ENCODE data around the gene NINJ2.
A peak's percentile ranks its signal among the peaks of the same experiment; 100 is the strongest.
"Not testable (repeated sequence)": the region's sequence is repeated elsewhere in the genome, so short reads cannot be mapped to it uniquely, and the experiment has no call there.

NINJ2 gene

DNA sequence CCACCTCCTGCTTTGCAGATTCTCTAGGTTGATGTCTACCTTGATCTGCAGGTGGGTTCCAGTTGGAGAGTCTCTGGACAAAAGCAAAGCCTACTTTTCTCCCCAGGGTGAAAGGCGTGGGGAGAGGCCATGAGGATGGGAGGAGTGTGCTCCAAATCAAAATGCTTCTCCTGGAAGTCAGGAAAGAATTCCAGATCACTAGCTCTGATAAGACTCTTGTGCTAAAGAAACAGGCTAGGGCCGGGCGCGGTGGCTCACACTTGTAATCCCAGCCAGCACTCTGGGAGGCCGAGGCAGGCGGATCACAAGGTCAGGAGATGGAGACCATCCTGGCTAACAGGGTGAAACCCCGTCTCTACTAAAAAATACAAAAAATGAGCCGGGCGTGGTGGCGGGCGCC lies 21.9 kb downstream of the NINJ2 start:
- not testable (repeated sequence) for DNase-seq (ENCODE audit: low spot score)

GRCh38 chr12:640773-641172 lies 22.5 kb downstream of the NINJ2 start:
- no peak for DNase-seq (ENCODE audit: low spot score)

DNA sequence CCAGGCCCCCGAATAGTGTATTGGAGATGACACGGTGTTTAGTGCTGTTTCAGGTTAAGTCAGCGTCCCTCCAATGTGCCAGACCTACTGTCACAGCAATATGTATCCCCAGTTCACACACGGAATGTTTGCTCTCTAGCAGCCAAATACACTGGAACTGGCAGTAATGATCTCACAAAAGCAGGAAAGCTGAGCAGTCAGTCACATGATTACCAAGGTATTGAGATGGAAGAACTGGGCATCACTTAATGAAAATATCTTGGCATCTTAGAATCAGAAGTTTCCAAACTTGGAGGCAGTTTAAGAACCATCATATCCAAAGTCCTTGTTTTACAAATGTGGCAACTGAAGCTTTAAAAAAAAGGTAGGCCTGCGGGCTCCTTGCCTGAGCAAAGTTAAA lies 23.3 kb downstream of the NINJ2 start:
- no peak for DNase-seq (ENCODE audit: low spot score)

DNA sequence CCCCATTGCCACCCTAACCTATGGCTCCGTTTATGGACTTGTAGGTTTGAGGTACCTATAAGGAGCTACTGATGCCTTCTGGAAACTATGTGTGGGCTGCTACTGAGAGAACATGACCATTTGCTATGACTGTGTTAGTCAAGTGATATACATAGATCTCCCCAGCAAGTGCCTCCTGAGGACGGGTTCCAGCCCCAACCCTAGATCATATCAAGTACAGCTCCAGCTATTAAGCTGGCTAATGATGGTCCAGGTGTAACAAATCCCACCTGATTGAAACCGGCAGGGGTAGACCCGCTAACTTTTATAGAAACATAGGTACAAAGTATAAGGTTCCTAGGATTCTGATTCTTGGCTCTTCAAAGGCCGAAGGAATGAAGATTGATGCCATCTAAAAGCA lies 23.7 kb downstream of the NINJ2 start:
- no peak for DNase-seq (ENCODE audit: low spot score)

- no peak for DNase-seq (ENCODE audit: low spot score)
Observed at GRCh38 chr12:638953-639557, 24.2 kb downstream of the NINJ2 start.

DNA sequence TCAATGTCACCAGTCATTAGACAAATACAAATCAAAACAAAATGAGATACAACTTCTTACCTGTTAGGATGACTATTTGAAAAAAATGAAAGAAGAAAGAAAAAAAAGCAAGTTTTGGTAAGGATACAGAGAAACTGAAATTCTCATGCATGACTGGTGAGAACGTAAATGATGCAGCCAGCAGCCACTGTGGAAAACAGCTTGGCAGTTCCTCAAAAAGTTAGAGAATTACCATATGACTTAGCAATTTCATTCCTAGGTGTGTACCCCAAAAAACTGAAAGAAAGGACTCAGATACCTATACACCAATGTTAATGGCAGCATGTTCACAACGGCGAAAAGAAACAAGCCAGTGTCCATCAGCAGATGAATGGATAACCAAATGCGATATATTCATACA lies 26.6 kb downstream of the NINJ2 start:
- no peak for DNase-seq (ENCODE audit: low spot score)

GRCh38 chr12:633731-634130 lies 29.5 kb downstream of the NINJ2 start:
- DNase-seq (ENCODE audit: low spot score) = no peak

- DNase-seq (ENCODE audit: low spot score) = no peak
Observed at GRCh38 chr12:632102-632696, 31.0 kb downstream of the NINJ2 start.

DNA sequence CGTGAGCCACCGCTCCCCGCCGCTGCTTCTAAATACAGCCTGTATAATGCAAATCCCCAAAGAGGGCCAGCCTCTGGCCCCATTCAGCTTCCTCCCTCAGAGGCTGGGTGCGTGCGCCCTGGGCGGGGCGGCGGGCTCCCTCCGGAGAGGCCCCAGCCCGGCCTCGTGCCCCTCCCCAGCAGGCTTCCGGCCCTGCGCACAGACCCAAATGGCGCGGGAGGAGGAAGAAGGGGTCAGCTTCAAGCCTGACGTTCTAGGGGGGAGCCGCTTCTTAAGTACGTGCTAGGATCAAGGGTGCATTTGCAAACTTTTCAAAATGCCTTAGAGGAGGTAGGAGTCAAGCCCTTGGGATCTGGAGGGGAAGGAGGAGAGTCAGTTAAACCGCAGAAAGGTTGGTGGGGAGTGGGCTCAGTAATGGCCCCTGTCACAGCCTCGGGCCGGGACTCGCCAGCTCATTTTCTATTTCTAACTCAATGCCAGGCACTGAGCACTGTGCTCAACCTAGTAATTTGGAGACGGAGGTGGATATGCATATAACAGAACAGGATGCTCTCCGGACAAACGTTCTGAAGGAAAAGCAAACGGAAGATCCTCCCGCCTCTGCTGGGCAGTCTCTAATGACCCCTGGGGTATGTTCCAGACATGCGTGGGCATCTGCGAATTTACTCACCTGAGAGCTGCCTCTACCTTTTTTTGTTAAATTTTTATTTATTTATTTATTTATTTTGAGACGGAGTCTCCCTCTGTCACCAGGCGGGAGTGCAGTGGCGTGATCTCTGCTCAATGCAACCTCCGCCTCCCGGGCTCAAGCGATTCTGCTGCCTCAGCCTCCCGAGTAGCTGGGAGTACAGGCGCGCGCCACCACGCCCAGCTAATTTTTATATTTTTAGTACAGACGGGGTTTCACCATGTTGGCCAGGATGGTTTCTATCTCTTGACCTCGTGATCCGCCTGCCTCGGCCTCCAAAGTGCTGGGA lies 32.3 kb downstream of the NINJ2 start:
- DNase-seq (ENCODE audit: low spot score) = no peak

GRCh38 chr12:628742-629078 lies 34.5 kb downstream of the NINJ2 start:
- DNase-seq (ENCODE audit: low spot score) = not testable (repeated sequence)

DNA sequence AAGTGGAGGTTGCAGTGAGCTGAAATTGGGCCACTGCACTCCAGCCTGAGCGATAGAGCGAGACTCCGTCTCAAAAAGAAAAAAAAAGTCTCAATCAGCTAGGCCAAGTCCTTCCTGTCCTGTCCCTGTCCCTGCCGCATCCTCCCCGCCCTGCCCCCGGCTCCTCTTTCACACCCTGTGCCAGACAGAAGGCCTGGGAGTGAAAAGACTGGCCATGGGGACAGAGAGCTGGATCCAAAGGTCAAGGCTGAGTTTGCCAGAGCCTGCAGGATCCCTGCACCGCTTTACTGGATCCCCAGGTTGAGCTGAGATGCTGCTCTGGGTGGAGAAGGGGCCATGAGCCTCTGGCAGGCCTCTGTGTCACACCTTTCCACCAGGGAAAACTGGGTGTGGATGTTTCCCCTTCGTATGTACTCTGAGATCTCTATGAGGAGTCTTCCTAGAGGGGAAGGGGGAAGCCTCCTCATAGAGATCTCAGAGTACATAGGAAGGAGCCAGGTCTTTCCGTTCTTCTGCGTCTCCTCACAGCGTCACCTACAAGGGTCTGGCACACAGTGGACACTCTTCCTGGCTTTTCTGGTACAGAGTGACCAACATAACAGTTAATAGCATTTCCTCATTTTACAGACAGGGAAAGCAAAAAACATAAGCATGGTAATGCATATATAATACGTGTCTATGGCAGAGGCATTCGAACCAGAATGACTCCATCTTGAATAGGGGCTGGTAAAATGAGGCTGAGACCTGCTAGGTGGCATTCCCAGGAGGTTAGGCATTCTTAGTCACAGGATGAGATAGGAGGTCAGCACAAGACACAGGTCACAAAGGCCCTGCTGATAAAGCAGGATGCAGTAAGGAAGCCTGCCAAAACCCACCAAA lies 35.1 kb downstream of the NINJ2 start:
- no peak for DNase-seq (ENCODE audit: low spot score)

- DNase-seq (ENCODE audit: low spot score) = no peak
Observed at GRCh38 chr12:627285-627684, 36.0 kb downstream of the NINJ2 start.

- no peak for DNase-seq (ENCODE audit: low spot score)
Observed at GRCh38 chr12:625998-626397, 37.2 kb downstream of the NINJ2 start.

- DNase-seq (ENCODE audit: low spot score) = no peak
Observed at GRCh38 chr12:623865-624372, 39.3 kb downstream of the NINJ2 start.

DNA sequence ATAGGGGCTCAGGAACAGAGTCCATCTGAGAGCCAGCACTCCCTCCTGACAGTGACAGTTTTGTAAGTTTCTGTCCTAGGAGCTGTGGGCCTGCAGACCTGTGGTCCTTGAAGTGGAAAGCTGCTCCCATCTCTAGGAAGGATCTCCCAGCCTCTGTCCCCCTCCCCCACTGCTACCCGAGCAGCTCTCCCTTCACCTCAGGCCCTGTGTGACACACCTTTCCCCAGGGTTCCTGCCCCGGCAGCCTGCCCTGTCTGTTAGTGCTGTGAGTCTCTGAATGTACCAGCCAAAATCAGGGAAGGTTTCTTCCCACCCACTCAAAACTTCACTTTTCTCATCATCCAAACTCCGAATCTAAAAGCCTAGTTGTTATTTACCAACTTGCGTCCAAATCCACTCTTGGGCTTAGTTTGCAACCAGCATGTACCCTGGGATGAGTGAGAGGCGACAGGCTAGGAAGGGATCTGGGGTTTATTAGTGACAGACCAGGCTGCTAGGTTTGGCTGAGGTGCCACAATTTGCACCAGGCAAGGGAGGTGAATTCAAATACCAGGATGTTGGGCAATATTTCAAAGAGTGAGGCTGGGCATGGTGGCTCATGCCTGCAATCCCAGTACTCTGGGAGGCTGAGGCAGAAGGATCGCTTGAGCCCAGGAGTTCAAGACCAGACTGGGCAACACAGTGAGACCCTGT lies 39.9 kb downstream of the NINJ2 start:
- DNase-seq (ENCODE audit: low spot score) = no peak

GRCh38 chr12:622416-622815 lies 40.8 kb downstream of the NINJ2 start:
- DNase-seq (ENCODE audit: low spot score) = peak; percentile 48

DNA sequence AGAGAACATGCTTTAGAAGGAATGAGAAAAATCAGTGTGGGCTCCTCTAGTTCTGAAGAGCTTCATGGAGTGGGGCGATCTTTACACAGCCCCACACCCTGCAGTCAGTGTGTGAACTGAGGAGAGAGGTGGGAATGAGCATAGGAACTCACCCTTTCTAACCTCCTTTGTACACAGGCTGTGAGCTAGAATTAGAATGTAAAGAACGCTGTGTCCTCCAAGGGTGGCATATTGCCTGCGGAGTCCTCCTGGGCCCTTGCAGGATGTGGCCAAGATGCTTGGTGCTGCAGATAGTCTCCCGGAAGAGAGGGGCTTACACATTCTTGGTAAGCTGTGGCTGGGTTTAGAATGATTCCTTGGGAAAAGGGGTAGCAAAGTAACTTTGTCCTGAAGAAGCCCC lies 43.9 kb downstream of the NINJ2 start:
- DNase-seq (ENCODE audit: low spot score) = no peak

DNA sequence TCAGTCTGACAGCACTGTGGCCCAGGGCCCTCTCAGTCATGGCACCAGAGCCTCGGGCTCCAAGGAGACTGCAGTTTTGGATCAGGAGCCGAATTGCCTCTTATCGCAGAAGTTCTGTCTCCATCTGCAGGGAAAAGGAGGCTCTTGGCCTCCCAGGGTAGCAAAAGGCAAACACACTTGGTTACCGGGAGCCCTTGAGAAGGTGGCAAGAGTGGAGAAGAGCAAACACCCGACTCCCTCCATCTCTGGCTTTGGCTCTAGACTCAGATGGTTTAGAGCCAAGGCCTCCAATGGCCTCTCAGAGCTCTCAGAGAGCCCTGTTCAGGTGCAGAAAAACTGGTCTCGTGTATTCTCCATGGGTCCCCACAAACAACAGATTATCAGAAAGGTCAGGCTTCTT lies 44.6 kb downstream of the NINJ2 start:
- no peak for DNase-seq (ENCODE audit: low spot score)

- peak; percentile 69 for DNase-seq (ENCODE audit: low spot score)
Observed at GRCh38 chr12:617304-617915, 45.8 kb downstream of the NINJ2 start.

DNA sequence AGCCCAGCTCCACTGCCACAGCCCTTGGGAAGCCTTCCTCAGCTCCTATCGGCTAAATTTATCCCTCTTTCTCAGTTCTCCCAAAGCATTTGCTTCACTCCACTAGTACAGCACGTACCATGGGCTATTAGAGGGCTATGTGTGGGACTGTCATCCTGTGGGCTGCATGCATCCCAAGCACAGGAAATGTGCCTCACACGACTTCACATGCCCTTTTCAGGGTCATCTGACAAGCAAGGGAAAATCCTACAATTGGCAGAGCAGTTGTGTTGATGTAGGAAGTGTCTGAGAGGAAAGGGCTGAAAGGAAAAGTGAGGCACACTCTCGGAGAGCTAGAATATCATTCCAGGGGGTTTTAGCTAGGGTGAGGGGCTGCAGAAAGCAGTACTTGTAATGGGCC lies 47.6 kb downstream of the NINJ2 start:
- DNase-seq (ENCODE audit: low spot score) = no peak

DNA sequence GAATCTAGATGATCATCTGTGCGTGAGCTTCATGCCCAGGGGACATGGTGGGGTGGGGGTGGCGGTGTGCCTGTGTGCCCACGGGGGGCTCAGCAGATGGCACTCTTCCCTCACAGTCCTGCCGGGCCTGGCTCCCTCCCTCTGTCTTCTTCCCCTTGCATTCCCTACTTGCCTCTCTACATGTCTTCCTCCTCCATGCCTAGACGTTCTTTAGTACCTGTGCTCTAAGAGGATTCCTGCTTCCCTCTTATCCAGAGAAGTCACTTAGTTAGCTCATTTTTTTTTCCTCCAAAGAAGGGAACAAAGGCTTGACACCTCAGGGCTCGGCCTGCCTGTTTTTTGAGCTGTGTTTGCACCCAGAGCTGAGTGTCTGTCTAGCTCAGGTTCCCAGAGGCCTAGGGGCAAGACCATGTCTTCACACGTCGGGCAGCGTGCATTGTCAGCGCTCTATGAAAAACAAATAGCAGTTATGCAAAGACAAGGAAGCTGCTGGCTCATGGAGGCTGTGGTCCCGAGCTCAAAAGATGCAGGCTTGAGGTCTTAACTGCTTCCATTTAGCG lies 48.8 kb downstream of the NINJ2 start:
- peak; percentile 56 for DNase-seq (ENCODE audit: low spot score)
